ENCODE measurements around the gene MT1E.

GRCh38 chr16:56577300-56577625 is 48.3 kb upstream of the MT1E start:
- TF ChIP-seq CTCF (IDR thresholded peaks at IDR 0.05): peak in 1 of 12 donors; percentile 10
- no peak for TF ChIP-seq POLR2A (IDR thresholded peaks at IDR 0.05)
